Duodenal mucosa (tissue), 2 donors: Measurements from ENCODE around the gene ENTHD1.

Experiments used
- H3K27ac ChIP-seq: one replicate; pipeline ENCODE4 v1.7.0; 2013; ENCODE audit warnings: low read depth, low read length
- H3K27me3 ChIP-seq, 2 donors: one replicate each; pipeline ENCODE4 v1.7.0; 2013; ENCODE audit warnings: low read length in 2 of 2, control low read depth in 1 of 2; ENCODE audit not compliant: insufficient read depth in 2 of 2, control insufficient read depth in 1 of 2
- H3K36me3 ChIP-seq, 2 donors: one replicate each; pipeline ENCODE4 v1.7.0; 2013; ENCODE audit warnings: low read length in 2 of 2, control low read depth in 1 of 2; ENCODE audit not compliant: insufficient read depth in 2 of 2, control insufficient read depth in 1 of 2
- H3K4me1 ChIP-seq, 2 donors: one replicate each; pipeline ENCODE4 v1.7.0; 2013; ENCODE audit warnings: low read length in 2 of 2, control low read depth in 1 of 2; ENCODE audit not compliant: insufficient read depth in 2 of 2, control insufficient read depth in 1 of 2
- H3K4me3 ChIP-seq, 2 donors: one replicate each; pipeline ENCODE4 v1.7.0; 2013; ENCODE audit warnings: low read length in 2 of 2, low read depth in 1 of 2
- H3K9ac ChIP-seq, 2 donors: one replicate each; pipeline ENCODE4 v1.7.0; 2013; ENCODE audit warnings: low read length in 2 of 2, low read depth in 1 of 2
- H3K9me3 ChIP-seq, 2 donors: one replicate each; pipeline ENCODE4 v1.7.0; 2013; ENCODE audit warnings: low read length in 2 of 2, control low read depth in 1 of 2; ENCODE audit not compliant: control insufficient read depth in 1 of 2

The ENTHD1 gene

DNA sequence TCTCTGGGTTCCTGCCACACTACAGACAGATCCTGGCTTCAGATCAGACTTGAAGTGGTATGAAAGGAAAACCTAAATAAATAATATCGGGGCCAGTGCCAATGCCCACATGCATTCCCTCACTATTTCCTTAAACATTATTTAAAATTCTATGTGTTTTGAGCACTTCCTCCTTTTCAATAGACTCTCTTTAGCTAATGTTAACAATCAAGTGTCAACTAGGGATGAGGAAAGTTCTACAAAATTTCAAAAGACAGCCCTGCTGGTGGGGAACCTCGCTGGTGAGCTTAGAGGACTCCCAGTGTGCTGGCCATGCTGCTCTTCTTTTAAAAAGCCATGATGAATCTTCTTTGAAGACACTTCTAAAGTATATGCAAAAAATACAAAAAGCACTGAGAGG, 87.5 kb downstream of the ENTHD1 start:
- Histone ChIP-seq H3K27me3 (peaks cover 8% of the 10 kb centered on the region in 2 donors), H3K27ac (no peak overlapping the region), H3K4me3 (no peak overlapping the region), H3K36me3 (no peaks in the 10 kb centered on the region), H3K9ac (no peak overlapping the region), H3K9me3 (no peaks in the 10 kb centered on the region), H3K4me1 (peaks cover 3 to 6% of the 10 kb centered on the region in 2 donors)

DNA sequence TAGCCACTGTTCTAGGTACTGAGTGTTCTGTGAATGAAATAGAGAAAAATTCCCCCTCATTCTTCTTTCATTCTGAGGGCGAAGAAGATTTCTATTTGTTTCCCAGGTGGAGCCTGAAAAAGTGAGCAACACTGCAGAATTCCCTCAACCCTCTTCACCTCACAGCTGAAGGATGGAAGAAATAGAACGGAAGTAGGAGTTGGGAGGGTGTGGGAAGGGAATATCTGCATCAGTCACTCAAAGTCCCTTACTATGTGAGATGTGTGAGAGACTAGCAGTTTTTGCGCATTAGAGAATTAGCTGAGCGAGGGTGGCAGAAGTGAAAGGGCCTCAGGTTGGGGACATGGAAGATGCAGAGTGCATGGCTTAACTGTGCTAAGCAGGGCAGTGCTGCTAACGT, 88.4 kb downstream of the ENTHD1 start:
- peaks cover 3 to 8% of the 10 kb centered on the region in 2 donors for H3K27me3 ChIP-seq
- no peaks in the 10 kb centered on the region for H3K36me3 ChIP-seq
- no peak overlapping the region for H3K9ac ChIP-seq
- peaks cover 13 to 14% of the 10 kb centered on the region in 2 donors for H3K4me1 ChIP-seq
- no peaks in the 10 kb centered on the region for H3K9me3 ChIP-seq
- no peak overlapping the region for H3K4me3 ChIP-seq
- no peak overlapping the region for H3K27ac ChIP-seq

DNA sequence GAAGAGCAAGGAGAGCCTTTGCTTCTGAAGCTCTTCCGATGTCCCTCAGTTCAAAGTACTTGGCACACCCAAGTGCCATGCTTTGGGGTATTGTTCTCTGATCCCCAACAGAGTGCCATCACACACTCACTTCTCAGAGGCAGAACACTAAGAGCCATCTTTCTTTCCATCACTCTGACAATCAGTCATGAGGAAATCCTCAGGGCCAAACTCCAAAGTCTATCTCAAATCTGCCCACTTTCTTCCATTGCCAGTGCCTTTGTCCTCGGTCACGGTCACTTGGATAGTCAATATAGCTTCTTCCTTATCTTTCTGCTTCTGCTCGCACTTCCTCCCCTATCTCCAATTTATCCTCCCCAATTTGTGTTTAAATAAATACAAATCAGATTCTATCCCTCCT, 90.9 kb downstream of the ENTHD1 start:
- no peak overlapping the region for H3K27ac ChIP-seq
- H3K27me3 ChIP-seq, result peaks cover 8% of the 10 kb centered on the region in 2 donors
- H3K4me3 ChIP-seq, result no peak overlapping the region
- peaks cover 13 to 14% of the 10 kb centered on the region in 2 donors for H3K4me1 ChIP-seq
- no peak overlapping the region for H3K9ac ChIP-seq
- no peaks in the 10 kb centered on the region for H3K36me3 ChIP-seq
- peaks cover 12 to 13% of the 10 kb centered on the region in 2 donors for H3K9me3 ChIP-seq

DNA sequence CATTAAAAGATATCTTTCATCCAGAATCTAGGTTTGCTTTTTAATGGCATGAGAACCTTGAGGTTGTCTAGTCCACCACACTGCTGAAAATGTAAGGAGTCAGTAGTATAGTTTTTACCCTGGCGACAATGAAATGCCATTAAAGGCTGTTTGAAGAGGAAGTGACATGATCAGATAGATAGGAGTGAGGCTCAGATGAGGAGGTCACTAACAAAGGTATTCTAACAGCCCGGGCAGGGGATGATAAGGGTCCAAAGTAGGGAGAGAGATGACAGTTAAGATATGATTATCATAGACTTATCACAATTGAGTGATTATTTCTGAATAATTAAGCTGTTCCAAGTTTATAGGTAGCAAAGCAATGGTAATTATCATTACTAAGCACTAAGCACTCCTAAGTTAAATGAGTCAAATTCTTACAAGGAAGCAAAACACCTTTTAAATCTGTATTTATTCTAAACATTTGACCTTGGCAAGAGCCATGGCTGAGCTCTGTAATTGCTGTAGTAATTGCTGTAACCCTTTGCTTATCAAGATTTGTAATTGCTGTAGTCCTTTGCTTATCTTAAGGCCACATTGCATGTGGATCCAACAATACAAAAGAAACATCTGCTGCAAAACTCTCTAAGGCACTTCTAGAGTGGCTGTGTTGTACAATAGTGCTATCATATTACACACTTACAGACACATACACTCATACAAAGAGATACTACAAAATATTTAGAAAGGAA, 92.6 kb downstream of the ENTHD1 start:
- H3K27ac ChIP-seq, result no peak overlapping the region
- no peak overlapping the region for H3K9ac ChIP-seq
- H3K4me1 ChIP-seq, result peaks cover 13 to 14% of the 10 kb centered on the region in 2 donors

DNA sequence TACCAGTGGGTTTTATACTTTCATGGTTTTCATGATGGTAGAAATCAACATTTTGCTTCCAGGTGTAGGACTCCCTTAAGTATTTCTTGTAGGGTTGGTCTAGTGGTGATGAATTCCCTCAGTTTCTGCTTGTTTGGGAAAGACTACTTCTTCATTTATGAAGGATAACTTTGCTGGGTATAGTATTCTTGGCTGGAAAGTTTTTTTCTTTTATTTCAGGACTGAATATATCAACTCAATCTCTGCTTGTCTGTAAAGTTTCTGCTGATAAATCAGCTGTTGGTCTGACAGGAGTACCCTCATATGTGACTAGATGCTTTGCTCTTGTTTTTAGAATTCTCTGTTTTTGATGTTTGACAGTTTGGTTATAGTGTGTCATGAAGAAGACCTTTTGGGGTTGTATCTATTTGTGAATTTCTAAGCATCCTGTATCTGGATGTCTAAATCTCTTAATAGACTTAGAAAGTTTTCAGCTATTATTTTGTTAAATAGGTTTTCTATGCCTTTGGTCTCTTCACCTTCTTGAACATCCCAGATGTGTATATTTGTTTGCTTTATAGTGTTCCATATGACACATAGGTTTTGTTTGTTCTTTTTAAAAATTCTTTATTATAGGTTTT, 95.9 kb downstream of the ENTHD1 start:
- Histone ChIP-seq H3K9me3 (peaks cover 15 to 20% of the 10 kb centered on the region in 2 donors), H3K4me1 (peaks cover 12 to 13% of the 10 kb centered on the region in 2 donors), H3K27ac (no peak overlapping the region), H3K9ac (no peak overlapping the region), H3K27me3 (peaks cover 0 to 4% of the 10 kb centered on the region in 2 donors), H3K36me3 (no peaks in the 10 kb centered on the region), H3K4me3 (no peak overlapping the region)

More for the DNA sequence above, 92.6 kb downstream of the ENTHD1 start:
- Histone ChIP-seq H3K27me3 (peaks cover 8% of the 10 kb centered on the region in 2 donors), H3K4me3 (peak overlapping the region in 1 of 2 donors; percentile 4), H3K36me3 (no peaks in the 10 kb centered on the region), H3K9me3 (peaks cover 15 to 20% of the 10 kb centered on the region in 2 donors)

DNA sequence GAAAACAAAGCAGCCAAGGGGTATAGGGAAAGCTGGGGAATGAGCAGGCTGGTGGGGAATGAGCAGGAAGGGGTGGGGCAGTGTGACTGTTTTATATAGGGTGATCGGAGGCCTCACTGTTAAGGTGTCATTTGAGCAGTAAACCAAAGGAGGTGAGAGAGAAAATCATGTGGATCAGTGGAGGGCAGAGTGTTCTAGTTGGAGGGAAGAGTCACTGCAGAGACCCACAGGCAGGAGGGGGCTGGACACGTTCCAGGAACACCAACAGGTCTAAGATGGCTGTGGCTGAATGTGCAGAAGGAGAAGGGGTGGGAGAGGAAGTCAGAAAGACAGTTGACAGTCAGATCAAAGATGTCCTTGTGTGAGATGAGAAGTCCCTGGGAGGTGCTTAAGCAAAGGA, 103.8 kb downstream of the ENTHD1 start:
- Histone ChIP-seq H3K4me1 (no peaks in the 10 kb centered on the region), H3K9ac (no peak overlapping the region), H3K36me3 (no peaks in the 10 kb centered on the region), H3K27me3 (no peaks in the 10 kb centered on the region), H3K4me3 (no peak overlapping the region), H3K9me3 (no peaks in the 10 kb centered on the region), H3K27ac (no peak overlapping the region)

DNA sequence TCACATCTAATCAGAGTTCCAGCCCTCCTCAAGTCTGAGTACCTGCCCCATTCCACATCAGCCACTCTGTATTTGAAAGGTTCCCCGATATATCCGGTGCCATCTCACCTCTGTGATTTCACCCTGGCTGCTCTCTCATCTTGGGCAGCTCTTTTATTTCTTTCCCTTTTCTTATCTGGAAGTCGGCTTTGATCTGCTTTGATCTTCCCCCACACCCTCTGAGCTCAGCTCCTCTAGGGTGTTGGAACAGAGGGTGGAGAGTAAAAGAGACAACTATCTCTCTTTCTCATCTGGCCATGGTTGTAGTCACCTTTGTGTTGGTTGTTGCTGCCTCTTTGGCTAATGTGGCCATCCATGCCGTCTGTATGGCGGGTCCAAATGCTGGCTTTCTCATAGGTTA, 108.3 kb downstream of the ENTHD1 start:
- Histone ChIP-seq H3K4me1 (no peaks in the 10 kb centered on the region), H3K36me3 (no peaks in the 10 kb centered on the region), H3K9ac (no peak overlapping the region), H3K4me3 (no peak overlapping the region), H3K9me3 (no peaks in the 10 kb centered on the region), H3K27me3 (no peaks in the 10 kb centered on the region), H3K27ac (no peak overlapping the region)

DNA sequence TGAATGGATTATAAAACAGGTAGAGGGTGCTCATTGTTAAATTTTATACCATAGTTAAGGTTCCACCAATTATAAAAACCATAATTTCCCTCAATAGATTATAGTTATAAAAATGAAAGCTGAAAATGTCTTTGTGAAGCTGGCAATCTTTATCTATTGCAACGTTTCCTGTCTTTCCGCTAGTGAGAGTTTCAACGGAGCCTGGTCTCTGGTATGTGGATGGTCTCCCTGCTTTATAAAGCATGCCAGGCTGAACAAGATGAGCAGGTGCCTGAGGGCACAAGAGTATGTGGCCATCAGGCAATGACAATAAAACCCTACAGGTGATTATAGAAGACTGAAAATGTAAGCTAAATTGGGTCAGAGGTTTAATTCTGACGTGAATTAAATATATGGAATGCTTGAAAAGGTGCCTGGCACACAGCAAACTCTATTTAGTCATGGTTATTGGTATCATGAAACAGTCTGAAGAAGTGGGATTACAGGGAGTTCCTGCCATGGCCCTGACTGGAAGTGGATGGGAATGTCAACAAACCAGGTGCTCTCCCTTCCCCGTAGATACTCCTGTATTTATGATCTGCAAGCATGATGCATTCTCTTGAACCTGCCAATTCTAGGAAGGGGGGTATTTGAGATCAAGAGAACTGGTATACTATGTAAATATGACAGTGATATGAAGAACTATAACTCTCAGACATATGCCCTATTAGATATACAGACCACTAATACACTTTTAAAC, 115.7 kb downstream of the ENTHD1 start:
- Histone ChIP-seq H3K4me3 (no peak overlapping the region), H3K9me3 (no peaks in the 10 kb centered on the region), H3K36me3 (no peaks in the 10 kb centered on the region), H3K27me3 (no peaks in the 10 kb centered on the region), H3K9ac (no peak overlapping the region), H3K27ac (no peak overlapping the region), H3K4me1 (no peaks in the 10 kb centered on the region)

DNA sequence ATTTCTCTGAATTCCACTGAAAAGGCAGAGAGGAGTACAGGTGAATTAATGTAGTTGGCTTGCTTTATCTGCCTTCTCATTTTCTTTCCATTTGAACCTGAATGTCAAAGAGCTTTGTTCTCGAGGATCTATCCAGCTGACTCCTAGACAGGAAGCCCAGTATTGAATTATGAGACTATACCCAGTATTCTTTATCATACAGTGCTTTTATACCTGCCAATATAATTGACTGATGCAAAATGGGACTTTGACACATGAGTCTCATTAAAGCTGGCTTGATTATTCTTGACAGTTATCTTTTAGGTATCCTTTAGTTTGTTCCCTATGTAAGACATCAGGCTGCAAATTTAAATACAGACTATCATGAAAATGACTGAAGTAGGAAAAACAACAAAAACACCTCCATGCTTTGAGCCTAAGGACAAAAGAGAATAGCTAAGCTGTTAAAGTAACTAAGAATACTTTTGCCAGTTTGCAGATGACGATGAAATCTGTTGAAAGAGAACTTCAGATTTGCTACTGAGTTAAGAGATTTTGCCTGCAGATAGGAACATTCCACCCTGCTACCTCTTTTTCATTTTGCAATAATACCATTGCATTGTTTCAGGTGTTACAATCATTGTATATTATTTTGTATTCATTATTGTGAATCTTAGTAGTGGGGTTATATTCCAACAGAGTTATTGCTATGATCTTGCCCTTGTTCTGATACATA, 117.1 kb downstream of the ENTHD1 start:
- Histone ChIP-seq H3K27me3 (no peaks in the 10 kb centered on the region), H3K4me3 (no peak overlapping the region), H3K9ac (no peak overlapping the region), H3K4me1 (no peaks in the 10 kb centered on the region), H3K9me3 (no peaks in the 10 kb centered on the region), H3K36me3 (no peaks in the 10 kb centered on the region), H3K27ac (no peak overlapping the region)
